Measurements from ENCODE around the gene PGPEP1.
"Not testable (repeated sequence)": the region's sequence is repeated elsewhere in the genome, so short reads cannot be mapped to it uniquely, and the experiment has no call there.

PGPEP1 gene

GRCh38 chr19:18405754-18406153 is 65.4 kb downstream of the PGPEP1 start:
- H3K27me3 ChIP-seq (ENCODE audit: insufficient read depth, low read length); H3K4me3 ChIP-seq (ENCODE audit: low read depth, low read length, poor library complexity, severe bottlenecking); H3K9me3 ChIP-seq (ENCODE audit: low read length); H3K36me3 ChIP-seq (ENCODE audit: insufficient read depth, low read length); H2AFZ ChIP-seq (ENCODE audit: low read length); H3K9ac ChIP-seq (ENCODE audit: low read length); H3K79me2 ChIP-seq (ENCODE audit: insufficient read depth, low read length); H3K27ac ChIP-seq (ENCODE audit: low read depth, low read length, poor library complexity, severe bottlenecking); H4K20me1 ChIP-seq (ENCODE audit: insufficient read depth, low read length); H3K9me2 ChIP-seq (ENCODE audit: low read depth, low read length); H3K4me2 ChIP-seq (ENCODE audit: low read length); H3F3A ChIP-seq (ENCODE audit: insufficient read depth, low read length): not testable (repeated sequence)
- peaks cover 20% of the 10 kb centered on the region for H3K4me1 ChIP-seq (ENCODE audit: insufficient read depth, low read length, severe bottlenecking)

- Histone ChIP-seq H3K4me1 (ENCODE audit: insufficient read depth, low read length, severe bottlenecking) (peaks cover 15% of the 10 kb centered on the region), H3K9me3 (ENCODE audit: low read length) (no peaks in the 10 kb centered on the region), H3K9me2 (ENCODE audit: low read depth, low read length) (no peaks in the 10 kb centered on the region), H3F3A (ENCODE audit: insufficient read depth, low read length) (0 out of 2 replicates have a peak, but pooled peaks cover 5% of the 10 kb centered on the region), H3K79me2 (ENCODE audit: insufficient read depth, low read length) (no peaks in the 10 kb centered on the region), H3K36me3 (ENCODE audit: insufficient read depth, low read length) (no peaks in the 10 kb centered on the region), H3K27me3 (ENCODE audit: insufficient read depth, low read length) (no peaks in the 10 kb centered on the region), H3K9ac (ENCODE audit: low read length) (no peak overlapping the region), H3K4me2 (ENCODE audit: low read length) (no peak overlapping the region), H4K20me1 (ENCODE audit: insufficient read depth, low read length) (no peaks in the 10 kb centered on the region), H3K27ac (ENCODE audit: low read depth, low read length, poor library complexity, severe bottlenecking) (no peak overlapping the region), H3K4me3 (ENCODE audit: low read depth, low read length, poor library complexity, severe bottlenecking) (no peak overlapping the region), H2AFZ (ENCODE audit: low read length) (no peak overlapping the region)
- TF ChIP-seq EZH2 (IDR thresholded peaks at IDR 0.05; ENCODE audit: borderline replicate concordance, low read length): no peak
- TF ChIP-seq, protein P1, sequence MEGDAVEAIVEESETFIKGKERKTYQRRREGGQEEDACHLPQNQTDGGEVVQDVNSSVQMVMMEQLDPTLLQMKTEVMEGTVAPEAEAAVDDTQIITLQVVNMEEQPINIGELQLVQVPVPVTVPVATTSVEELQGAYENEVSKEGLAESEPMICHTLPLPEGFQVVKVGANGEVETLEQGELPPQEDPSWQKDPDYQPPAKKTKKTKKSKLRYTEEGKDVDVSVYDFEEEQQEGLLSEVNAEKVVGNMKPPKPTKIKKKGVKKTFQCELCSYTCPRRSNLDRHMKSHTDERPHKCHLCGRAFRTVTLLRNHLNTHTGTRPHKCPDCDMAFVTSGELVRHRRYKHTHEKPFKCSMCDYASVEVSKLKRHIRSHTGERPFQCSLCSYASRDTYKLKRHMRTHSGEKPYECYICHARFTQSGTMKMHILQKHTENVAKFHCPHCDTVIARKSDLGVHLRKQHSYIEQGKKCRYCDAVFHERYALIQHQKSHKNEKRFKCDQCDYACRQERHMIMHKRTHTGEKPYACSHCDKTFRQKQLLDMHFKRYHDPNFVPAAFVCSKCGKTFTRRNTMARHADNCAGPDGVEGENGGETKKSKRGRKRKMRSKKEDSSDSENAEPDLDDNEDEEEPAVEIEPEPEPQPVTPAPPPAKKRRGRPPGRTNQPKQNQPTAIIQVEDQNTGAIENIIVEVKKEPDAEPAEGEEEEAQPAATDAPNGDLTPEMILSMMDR (IDR thresholded peaks at IDR 0.05; ENCODE audit: low read length): no peak
These were observed 66.4 kb downstream of the PGPEP1 start for GRCh38 chr19:18406749-18407148.

DNA sequence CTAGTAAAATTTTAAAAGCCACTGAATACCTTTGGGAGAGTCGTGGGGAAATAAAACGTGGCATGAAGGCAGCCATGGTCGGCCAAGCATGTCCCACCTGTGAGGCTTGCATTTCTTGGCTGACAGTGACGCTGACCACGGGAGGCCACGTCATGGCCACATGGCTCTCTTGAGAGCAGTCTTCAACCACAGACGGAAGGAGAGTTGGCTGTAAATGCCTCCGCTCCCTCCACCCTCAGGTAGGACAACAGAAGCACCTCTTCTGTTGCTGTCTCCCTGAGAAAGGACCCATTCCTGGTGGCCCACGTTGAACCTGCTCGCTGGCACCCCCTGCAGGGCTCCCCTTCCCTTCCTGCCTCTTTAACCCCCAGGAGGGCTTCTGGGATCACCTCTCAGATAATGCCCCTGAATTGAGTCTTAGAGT is 67.7 kb downstream of the PGPEP1 start:
- H3K27me3 ChIP-seq (ENCODE audit: insufficient read depth, low read length): no peaks in the 10 kb centered on the region; the same call in 1 of the 2 replicates
- H3K9ac ChIP-seq (ENCODE audit: low read length): no peak overlapping the region
- no peaks in the 10 kb centered on the region for H4K20me1 ChIP-seq (ENCODE audit: insufficient read depth, low read length)
- no peaks in the 10 kb centered on the region for H3K9me2 ChIP-seq (ENCODE audit: low read depth, low read length)
- no peaks in the 10 kb centered on the region for H3K36me3 ChIP-seq (ENCODE audit: insufficient read depth, low read length)
- TF ChIP-seq, protein P1 (IDR thresholded peaks at IDR 0.05; ENCODE audit: low read length): peak; percentile 58
- no peak for TF ChIP-seq EZH2 (IDR thresholded peaks at IDR 0.05; ENCODE audit: borderline replicate concordance, low read length)
- no peak overlapping the region for H3K4me3 ChIP-seq (ENCODE audit: low read depth, low read length, poor library complexity, severe bottlenecking)
- H3K4me2 ChIP-seq (ENCODE audit: low read length): no peak overlapping the region
- H2AFZ ChIP-seq (ENCODE audit: low read length): no peak overlapping the region
- peak overlapping the region; percentile 0 for H3K27ac ChIP-seq (ENCODE audit: low read depth, low read length, poor library complexity, severe bottlenecking)
- H3K9me3 ChIP-seq (ENCODE audit: low read length): no peaks in the 10 kb centered on the region
- no peaks in the 10 kb centered on the region for H3K79me2 ChIP-seq (ENCODE audit: insufficient read depth, low read length)
- H3F3A ChIP-seq (ENCODE audit: insufficient read depth, low read length): no peaks in the 10 kb centered on the region
- peaks cover 2% of the 10 kb centered on the region for H3K4me1 ChIP-seq (ENCODE audit: insufficient read depth, low read length, severe bottlenecking)

GRCh38 chr19:18412610-18413239 is 72.3 kb downstream of the PGPEP1 start:
- Histone ChIP-seq H3K4me2 (ENCODE audit: low read length) (no peak overlapping the region), H3K79me2 (ENCODE audit: insufficient read depth, low read length) (no peaks in the 10 kb centered on the region), H3K36me3 (ENCODE audit: insufficient read depth, low read length) (no peaks in the 10 kb centered on the region), H3F3A (ENCODE audit: insufficient read depth, low read length) (no peaks in the 10 kb centered on the region), H3K27me3 (ENCODE audit: insufficient read depth, low read length) (no peaks in the 10 kb centered on the region; the same call in 1 of the 2 replicates), H2AFZ (ENCODE audit: low read length) (no peak overlapping the region), H3K4me1 (ENCODE audit: insufficient read depth, low read length, severe bottlenecking) (peaks cover 14% of the 10 kb centered on the region), H3K9me2 (ENCODE audit: low read depth, low read length) (no peaks in the 10 kb centered on the region), H3K27ac (ENCODE audit: low read depth, low read length, poor library complexity, severe bottlenecking) (no peak overlapping the region), H3K9ac (ENCODE audit: low read length) (no peak overlapping the region), H4K20me1 (ENCODE audit: insufficient read depth, low read length) (no peaks in the 10 kb centered on the region), H3K9me3 (ENCODE audit: low read length) (no peaks in the 10 kb centered on the region), H3K4me3 (ENCODE audit: low read depth, low read length, poor library complexity, severe bottlenecking) (no peak overlapping the region)
- TF ChIP-seq EZH2 (IDR thresholded peaks at IDR 0.05; ENCODE audit: borderline replicate concordance, low read length): no peak
- TF ChIP-seq, protein P1 (IDR thresholded peaks at IDR 0.05; ENCODE audit: low read length): no peak

All from OCI-LY1 (cell line).